H9 (cell line): Measurements from ENCODE around the gene GLI2. TPM values are rescaled to one million over a fixed set of nuclear protein-coding genes. Genes with fewer than 3 reads are reported as not detected.

ENCODE experiments used
- DNase-seq: peaks from one replicate; pipeline ENCODE4 v3.0.0-alpha.2; 2017
- H2AFZ ChIP-seq: one replicate; pipeline ENCODE4 v1.6.1; 2013; ENCODE audit warnings: mild to moderate bottlenecking, low read length, control low read depth, moderate library complexity
- H2AK5ac ChIP-seq: 2 replicates; pipeline ENCODE4 v1.6.1; 2013; ENCODE audit warnings: low read length, control low read depth, mixed read lengths; ENCODE audit not compliant: insufficient read length
- H2BK120ac ChIP-seq: one replicate; pipeline ENCODE4 v1.6.1; 2013; ENCODE audit warnings: low read depth, mild to moderate bottlenecking, low read length, control low read depth, inconsistent platforms; ENCODE audit not compliant: poor library complexity, severe bottlenecking
- H2BK12ac ChIP-seq: 2 replicates; pipeline ENCODE4 v1.6.1; 2013; ENCODE audit warnings: low read length, control low read depth, mixed read lengths, low read depth; ENCODE audit not compliant: insufficient read length
- H2BK15ac ChIP-seq: 2 replicates; pipeline ENCODE4 v1.6.1; 2013; ENCODE audit warnings: low read depth, low read length, control low read depth
- H2BK20ac ChIP-seq: one replicate; pipeline ENCODE4 v1.6.1; 2013; ENCODE audit warnings: low read depth, mild to moderate bottlenecking, low read length, control low read depth, inconsistent platforms; ENCODE audit not compliant: poor library complexity, severe bottlenecking
- H2BK5ac ChIP-seq: 2 replicates; pipeline ENCODE4 v1.6.1; 2013; ENCODE audit warnings: low read length, control low read depth, mixed read lengths; ENCODE audit not compliant: insufficient read length
- H3K14ac ChIP-seq: 2 replicates; pipeline ENCODE4 v1.6.1; 2013; ENCODE audit warnings: low read length, control low read depth; ENCODE audit not compliant: insufficient read depth
- H3K18ac ChIP-seq: 2 replicates; pipeline ENCODE4 v1.6.1; 2013; ENCODE audit warnings: low read depth, mild to moderate bottlenecking, mixed read lengths, low read length, control low read depth; ENCODE audit not compliant: insufficient read length
- H3K23ac ChIP-seq: 2 replicates; pipeline ENCODE4 v1.6.1; 2013; ENCODE audit warnings: low read length, control low read depth, mixed read lengths, low read depth; ENCODE audit not compliant: insufficient read length
- H3K23me2 ChIP-seq: 2 replicates; pipeline ENCODE4 v1.6.1; 2013; ENCODE audit warnings: low read depth, mild to moderate bottlenecking, mixed read lengths, low read length, control low read depth; ENCODE audit not compliant: insufficient read length, poor library complexity, severe bottlenecking
- H3K27ac ChIP-seq: 2 replicates; pipeline ENCODE4 v1.5.1; 2013; ENCODE audit warnings: low read length, control low read depth, mixed read lengths, low read depth; ENCODE audit not compliant: insufficient read length
- H3K27me3 ChIP-seq: 2 replicates; pipeline ENCODE4 v1.6.1; 2013; ENCODE audit warnings: low read length, control low read depth, inconsistent platforms; ENCODE audit not compliant: insufficient read depth
- H3K4ac ChIP-seq: 2 replicates; pipeline ENCODE4 v1.6.1; 2013; ENCODE audit warnings: low read depth, mild to moderate bottlenecking, control low read depth, inconsistent platforms, low read length, moderate library complexity
- H3K4me1 ChIP-seq: 2 replicates; pipeline ENCODE4 v1.6.1; 2013; ENCODE audit warnings: low read length, control low read depth, inconsistent platforms; ENCODE audit not compliant: insufficient read depth
- H3K4me2 ChIP-seq: 2 replicates; pipeline ENCODE4 v1.6.1; 2013; ENCODE audit warnings: low read length, control low read depth, mixed read lengths; ENCODE audit not compliant: insufficient read length, insufficient read depth
- H3K56ac ChIP-seq: 2 replicates; pipeline ENCODE4 v1.6.1; 2013; ENCODE audit warnings: low read depth, mild to moderate bottlenecking, mixed read lengths, low read length, control low read depth; ENCODE audit not compliant: insufficient read length
- H3K79me1 ChIP-seq: 2 replicates; pipeline ENCODE4 v1.6.1; 2013; ENCODE audit warnings: low read depth, mild to moderate bottlenecking, moderate library complexity, low read length, control low read depth, inconsistent platforms; ENCODE audit not compliant: insufficient read depth, poor library complexity, severe bottlenecking
- H3K79me2 ChIP-seq: 2 replicates; pipeline ENCODE4 v1.6.1; 2013; ENCODE audit warnings: low read length, control low read depth, inconsistent platforms; ENCODE audit not compliant: insufficient read depth
- H3K9ac ChIP-seq: 2 replicates; pipeline ENCODE4 v1.6.1; 2013; ENCODE audit warnings: low read length, control low read depth, mixed read lengths; ENCODE audit not compliant: insufficient read length; ENCODE audit errors: extremely low read depth
- H3K9me3 ChIP-seq: one replicate; pipeline ENCODE4 v1.6.1; 2013; ENCODE audit warnings: low read depth, low read length, inconsistent platforms; ENCODE audit not compliant: control insufficient read depth
- H3T11ph ChIP-seq: one replicate; pipeline ENCODE4 v1.6.1; 2013; ENCODE audit warnings: mild to moderate bottlenecking, low read length, control low read depth, inconsistent platforms
- H4K20me1 ChIP-seq: one replicate; pipeline ENCODE4 v1.6.1; 2013; ENCODE audit not compliant: control insufficient read depth, insufficient read length, insufficient read depth
- H4K5ac ChIP-seq: 2 replicates; pipeline ENCODE4 v1.6.1; 2013; ENCODE audit warnings: low read depth, mild to moderate bottlenecking, mixed read lengths, low read length, control low read depth; ENCODE audit not compliant: insufficient read length
- H4K8ac ChIP-seq: replicated peaks from 2 replicates; pipeline ENCODE4 v1.6.1; 2013; ENCODE audit warnings: low read length, control low read depth, mixed read lengths, low read depth; ENCODE audit not compliant: insufficient read length
- H4K91ac ChIP-seq: 2 replicates; pipeline ENCODE4 v1.6.1; 2013; ENCODE audit warnings: low read depth, mild to moderate bottlenecking, moderate library complexity, mixed read lengths, low read length, control low read depth; ENCODE audit not compliant: insufficient read length
- H3K27ac Mint-ChIP-seq, 3 experiments: 2 replicates in 2 of 3; 3 replicates in 1 of 3; pipeline ENCODE4 v1.8.0; 2020 to 2021; ENCODE audit warnings: mixed read lengths in 3 of 3, mild to moderate bottlenecking in 1 of 3, moderate library complexity in 1 of 3
- H3K27me3 Mint-ChIP-seq: 2 replicates; pipeline ENCODE4 v1.8.0; 2021; ENCODE audit warnings: low read depth, mild to moderate bottlenecking, moderate library complexity, mixed read lengths
- H3K36me3 Mint-ChIP-seq, 3 experiments: 2 replicates in 2 of 3; 3 replicates in 1 of 3; pipeline ENCODE4 v1.8.0; 2020 to 2021; ENCODE audit warnings: low read depth in 3 of 3, mixed read lengths in 3 of 3; ENCODE audit not compliant: insufficient read depth in 1 of 3
- H3K4me1 Mint-ChIP-seq, 2 experiments: 2 replicates each; pipeline ENCODE4 v1.8.0; 2020; ENCODE audit warnings: mixed read lengths in 2 of 2
- H3K4me3 Mint-ChIP-seq, 2 experiments: 2 replicates in 1 of 2; 3 replicates in 1 of 2; pipeline ENCODE4 v1.8.0; 2020 to 2021; ENCODE audit warnings: mild to moderate bottlenecking in 2 of 2, mixed read lengths in 2 of 2, moderate library complexity in 1 of 2
- H3K9me3 Mint-ChIP-seq, 2 experiments: 2 replicates in 1 of 2; 3 replicates in 1 of 2; pipeline ENCODE4 v1.8.0; 2020; ENCODE audit warnings: mild to moderate bottlenecking in 2 of 2, mixed read lengths in 2 of 2, moderate library complexity in 1 of 2
- WGBS: extraction: QIAGEN DNeasy Blood & Tissue Kit; methylation state at CpG from one replicate; pipeline ENCODE4 v1.1.7; 2013; ENCODE audit warnings: missing lambda C conversion rate, low lambda C conversion rate, mixed read lengths; ENCODE audit not compliant: insufficient read length; ENCODE audit errors: extremely low coverage; 5-methylcytosine and 5-hydroxymethylcytosine counted together
- total RNA-seq: library from RNA; stranded (reverse); gene quantifications from 2 replicates; pipeline ENCODE4 v1.2.1, GENCODE V29; 2021
- TF ChIP-seq, protein P1 (sequence below): fragments of 200-600 bp; sonication (generic); conservative IDR thresholded peaks from 3 replicates; pipeline ENCODE4 v1.8.0; 2021; ENCODE audit warnings: antibody characterized with exemption, mild to moderate bottlenecking

Gene GLI2
- total RNA-seq, 1 experiment from 2014 or later = 56.7 TPM

DNA sequence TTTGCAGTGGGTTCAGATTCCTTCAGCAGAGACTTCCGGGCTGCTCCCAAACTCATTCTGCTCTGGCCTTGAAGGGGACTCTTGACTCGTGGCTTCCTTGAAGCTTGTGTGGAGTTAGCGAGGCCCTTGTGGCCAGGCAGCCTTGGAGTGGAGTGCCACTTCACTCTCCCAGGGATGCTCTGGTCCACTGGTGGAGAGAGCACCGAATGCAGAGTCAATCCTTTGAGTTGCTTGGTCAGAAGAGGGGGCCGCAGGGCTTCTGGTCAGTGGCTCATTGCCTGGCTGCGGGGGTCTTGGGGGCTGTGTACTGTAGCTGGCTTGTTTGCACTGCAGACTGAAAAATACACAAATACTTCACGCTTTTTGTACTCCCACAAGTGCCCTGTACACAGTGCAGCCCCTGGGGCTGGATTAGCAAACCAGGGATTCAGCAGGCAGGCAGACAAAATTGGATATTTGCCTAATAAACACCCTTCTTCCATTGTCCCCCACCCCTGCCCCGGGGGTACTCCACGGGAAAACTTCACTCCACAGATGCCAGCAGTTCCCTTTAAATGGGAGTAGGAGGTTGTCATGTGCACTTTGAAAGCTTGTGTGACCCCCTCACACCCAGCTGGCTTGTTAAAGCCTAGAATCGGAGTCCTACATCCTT is 3.2 kb downstream of the GLI2 start:
- Histone ChIP-seq H3K4ac (no peak overlapping the region), H3K79me1 (peaks cover 5% of the 10 kb centered on the region), H3K14ac (no peak overlapping the region; the same call in 1 of the 2 replicates), H3K27ac (peak overlapping the region; percentile 11), H3K56ac (no peak overlapping the region), H2BK20ac (no peak overlapping the region), H3K4me2 (peak overlapping the region; percentile 85), H3K9ac (no peak overlapping the region), H2BK15ac (no peak overlapping the region), H3K4me1 (peaks cover 15% of the 10 kb centered on the region), H4K8ac (no peak overlapping the region), H2AFZ (no peak overlapping the region), H3T11ph (no peak overlapping the region), H3K79me2 (peaks cover 11% of the 10 kb centered on the region; the same call in 1 of the 2 replicates), H2BK120ac (no peak overlapping the region), H3K18ac (no peak overlapping the region), H2AK5ac (no peak overlapping the region), H3K9me3 (no peaks in the 10 kb centered on the region), H4K20me1 (no peaks in the 10 kb centered on the region), H4K91ac (no peak overlapping the region), H4K5ac (no peak overlapping the region), H3K23me2 (peaks cover 46% of the 10 kb centered on the region), H2BK5ac (no peak overlapping the region), H3K23ac (no peak overlapping the region), H2BK12ac (no peak overlapping the region), H3K27me3 (no peaks in the 10 kb centered on the region)
- Mint-ChIP-seq H3K36me3 (peaks cover 0 to 3% (median 0%) of the 10 kb centered on the region in 3 experiments; a peak in 1 of 7 replicates), H3K27me3 (peaks cover 7% of the 10 kb centered on the region), H3K27ac (peak overlapping the region; percentile 87 to 99 (median 96)), H3K4me3 (peak overlapping the region; percentile 90 to 96), H3K9me3 (no peaks in the 10 kb centered on the region), H3K4me1 (peaks cover 55 to 62% of the 10 kb centered on the region in 2 experiments)
- TF ChIP-seq, protein P1, sequence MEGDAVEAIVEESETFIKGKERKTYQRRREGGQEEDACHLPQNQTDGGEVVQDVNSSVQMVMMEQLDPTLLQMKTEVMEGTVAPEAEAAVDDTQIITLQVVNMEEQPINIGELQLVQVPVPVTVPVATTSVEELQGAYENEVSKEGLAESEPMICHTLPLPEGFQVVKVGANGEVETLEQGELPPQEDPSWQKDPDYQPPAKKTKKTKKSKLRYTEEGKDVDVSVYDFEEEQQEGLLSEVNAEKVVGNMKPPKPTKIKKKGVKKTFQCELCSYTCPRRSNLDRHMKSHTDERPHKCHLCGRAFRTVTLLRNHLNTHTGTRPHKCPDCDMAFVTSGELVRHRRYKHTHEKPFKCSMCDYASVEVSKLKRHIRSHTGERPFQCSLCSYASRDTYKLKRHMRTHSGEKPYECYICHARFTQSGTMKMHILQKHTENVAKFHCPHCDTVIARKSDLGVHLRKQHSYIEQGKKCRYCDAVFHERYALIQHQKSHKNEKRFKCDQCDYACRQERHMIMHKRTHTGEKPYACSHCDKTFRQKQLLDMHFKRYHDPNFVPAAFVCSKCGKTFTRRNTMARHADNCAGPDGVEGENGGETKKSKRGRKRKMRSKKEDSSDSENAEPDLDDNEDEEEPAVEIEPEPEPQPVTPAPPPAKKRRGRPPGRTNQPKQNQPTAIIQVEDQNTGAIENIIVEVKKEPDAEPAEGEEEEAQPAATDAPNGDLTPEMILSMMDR = no peak
- peak; percentile 39 for DNase-seq
- no CpG with 5 or more reads among the region's 10 CpGs for WGBS
